CD4-positive, alpha-beta memory T cell (primary cell): ENCODE data around the gene NPTN. TPM values are rescaled to one million over a fixed set of nuclear protein-coding genes. Genes with fewer than 3 reads are reported as not detected.
"Not testable (repeated sequence)": the region's sequence is repeated elsewhere in the genome, so short reads cannot be mapped to it uniquely, and the experiment has no call there.

ENCODE experiments used
- CTCF ChIA-PET: fragments of 350-600 bp; sonication (Branson Sonifier 250); formaldehyde crosslinking; loops from one replicate; lab custom pipeline; 2021; ENCODE audit warnings: inconsistent platforms; ENCODE audit not compliant: partially characterized antibody; lab: Charles Lee
- POLR2A ChIA-PET: fragments of 350-600 bp; sonication (Branson Sonifier 250); formaldehyde crosslinking; loops from one replicate; lab custom pipeline; 2021; ENCODE audit not compliant: partially characterized antibody; lab: Charles Lee
- DNase-seq, 5 donors: peaks; one replicate each; pipeline versions ENCODE4 v3.0.0 to v3.0.0-alpha.2; 2020 to 2022; ENCODE audit warnings: mixed read lengths in 1 of 5
- H3K27ac ChIP-seq: one replicate; pipeline ENCODE4 v1.7.0; 2013; ENCODE audit warnings: low read depth, low read length
- H3K27me3 ChIP-seq: 2 replicates; pipeline ENCODE4 v1.7.0; 2013; ENCODE audit warnings: mild to moderate bottlenecking, low read length, moderate library complexity; ENCODE audit not compliant: insufficient read depth
- H3K36me3 ChIP-seq: 2 replicates; pipeline ENCODE4 v1.7.0; 2013; ENCODE audit warnings: mild to moderate bottlenecking, low read length, moderate library complexity; ENCODE audit not compliant: insufficient read depth
- H3K4me1 ChIP-seq: 2 replicates; pipeline ENCODE4 v1.7.0; 2013; ENCODE audit warnings: mild to moderate bottlenecking, low read length, moderate library complexity; ENCODE audit not compliant: insufficient read depth
- H3K4me3 ChIP-seq, 2 donors: one replicate each; pipeline ENCODE4 v1.7.0; 2013; ENCODE audit warnings: low read length in 2 of 2, mild to moderate bottlenecking in 1 of 2
- H3K9me3 ChIP-seq, 2 donors: one replicate each; pipeline ENCODE4 v1.7.0; 2013; ENCODE audit warnings: low read length in 2 of 2, control low read depth in 1 of 2; ENCODE audit not compliant: control insufficient read depth in 1 of 2
- H3K27ac Mint-ChIP-seq, 7 donors: one replicate each; pipeline ENCODE4 v1.8.0; 2020 to 2021; ENCODE audit warnings: mixed read lengths in 7 of 7, mild to moderate bottlenecking in 6 of 7, inconsistent platforms in 3 of 7, moderate library complexity in 3 of 7
- H3K27me3 Mint-ChIP-seq, 2 donors: one replicate each; pipeline ENCODE4 v1.8.0; 2020 to 2021; ENCODE audit warnings: mixed read lengths in 2 of 2
- H3K36me3 Mint-ChIP-seq, 2 donors: one replicate each; pipeline ENCODE4 v1.8.0; 2020 to 2021; ENCODE audit warnings: mixed read lengths in 2 of 2, inconsistent platforms in 1 of 2, mild to moderate bottlenecking in 1 of 2
- H3K4me1 Mint-ChIP-seq, 4 donors: one replicate each; pipeline ENCODE4 v1.8.0; 2020 to 2021; ENCODE audit warnings: mixed read lengths in 4 of 4, mild to moderate bottlenecking in 1 of 4
- H3K4me3 Mint-ChIP-seq, 8 donors: one replicate each; pipeline ENCODE4 v1.8.0; 2020 to 2021; ENCODE audit warnings: mixed read lengths in 8 of 8, mild to moderate bottlenecking in 7 of 8, moderate library complexity in 6 of 8, inconsistent platforms in 3 of 8
- H3K9me3 Mint-ChIP-seq, 8 donors: one replicate each; pipeline ENCODE4 v1.8.0; 2020 to 2021; ENCODE audit warnings: mixed read lengths in 8 of 8, mild to moderate bottlenecking in 5 of 8, inconsistent platforms in 3 of 8, moderate library complexity in 1 of 8
- intact Hi-C: fragments of 100-400 bp; cut with micrococcal nuclease; formaldehyde crosslinking; loops from one replicate; pipeline ENCODE4 v1.15.1; 2023
- polyA plus RNA-seq, 2 donors: library from polyadenylated mRNA; unstranded; fragments of 300-500 nt; fragmentation: Illumina TruSeq; gene quantifications; one replicate each; pipeline ENCODE4 v1.2.3, GENCODE V29; 2021
- total RNA-seq, 2 experiments: library from RNA; stranded (reverse); gene quantifications; one replicate each; pipeline ENCODE4 v1.2.3, GENCODE V29; 2021

Gene NPTN
- total and polyA plus RNA-seq, 4 experiments from 2014 or later, result 33.5 to 39.8 (median 36.5) TPM

DNA sequence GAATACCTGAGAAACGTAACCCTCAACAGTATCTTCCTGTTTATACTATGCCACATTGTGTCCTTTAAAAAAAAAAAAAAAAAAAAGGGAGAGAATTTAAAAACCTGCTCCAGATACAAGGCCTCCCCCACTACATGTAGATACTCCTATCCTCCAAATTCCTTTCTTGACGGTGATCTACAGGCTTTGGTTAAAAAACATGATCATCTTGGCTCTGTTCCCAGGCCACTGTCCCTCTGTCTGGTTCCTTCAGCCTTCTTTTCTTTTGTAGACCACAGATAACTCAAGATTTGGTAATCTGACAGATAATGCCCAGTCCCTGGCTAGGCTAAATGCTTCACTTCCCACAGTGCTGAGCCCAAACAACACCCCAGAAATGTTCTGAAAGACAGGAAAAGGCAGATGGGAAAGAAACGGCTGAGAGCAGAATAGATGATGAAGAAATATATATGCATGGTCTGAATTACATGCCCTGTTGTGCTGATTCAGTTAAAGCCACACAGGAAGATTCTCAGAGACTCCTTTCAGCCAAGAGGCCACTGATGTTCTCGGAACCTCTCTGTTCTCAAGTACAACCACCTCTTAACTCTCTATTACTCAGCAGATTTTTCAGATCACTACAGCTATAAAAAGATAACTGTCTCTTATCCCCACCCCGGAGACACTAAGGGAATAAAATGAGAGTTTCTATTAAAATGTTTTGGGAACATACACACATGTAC is 48.3 kb downstream of the NPTN start:
- intact Hi-C loops, result no loop called here
- Histone ChIP-seq H3K4me3 (no peak overlapping the region), H3K9me3 (no peaks in the 10 kb centered on the region), H3K4me1 (no peaks in the 10 kb centered on the region), H3K27ac (no peak overlapping the region), H3K27me3 (no peaks in the 10 kb centered on the region), H3K36me3 (peaks cover 55% of the 10 kb centered on the region)
- H3K27me3 Mint-ChIP-seq, result no peaks in the 10 kb centered on the region
- H3K4me3 Mint-ChIP-seq, result no peak overlapping the region
- DNase-seq, result no peak
- peaks cover 71 to 88% of the 10 kb centered on the region in 2 donors for H3K36me3 Mint-ChIP-seq
- no peaks in the 10 kb centered on the region for H3K9me3 Mint-ChIP-seq
- ChIA-PET CTCF (interaction anchor here (1.5 kb wide), 1 partner anchor 51 kb away, joined by 5 read pairs; no protein-coding TSS in a partner anchor), POLR2A (no interaction called here)
- peaks cover 0 to 5% (median 0%) of the 10 kb centered on the region in 4 donors for H3K4me1 Mint-ChIP-seq
- H3K27ac Mint-ChIP-seq, result no peak overlapping the region

DNA sequence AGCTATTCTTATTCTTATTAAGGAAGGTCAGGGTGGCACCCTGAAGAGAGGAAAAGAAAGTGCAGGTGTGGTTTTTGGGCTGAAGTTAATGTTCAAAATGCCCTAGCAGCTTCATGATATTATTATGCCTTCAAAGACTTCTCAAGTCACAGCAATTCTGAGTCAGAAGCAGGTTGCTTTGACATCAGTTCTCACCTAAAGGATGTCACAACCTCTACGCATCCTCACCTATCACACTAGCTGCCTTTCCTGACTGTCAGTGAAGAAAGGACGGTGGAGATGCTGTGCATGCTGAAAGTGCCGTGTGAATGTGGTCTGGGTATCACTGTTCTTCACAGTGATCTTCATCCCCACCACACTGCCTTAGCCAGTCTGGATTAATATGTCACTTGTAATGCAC is 49.6 kb downstream of the NPTN start:
- POLR2A ChIA-PET, result no interaction called here
- no peaks in the 10 kb centered on the region for H3K9me3 Mint-ChIP-seq
- Histone ChIP-seq H3K4me1 (no peaks in the 10 kb centered on the region), H3K27me3 (no peaks in the 10 kb centered on the region), H3K36me3 (peaks cover 48% of the 10 kb centered on the region), H3K9me3 (no peaks in the 10 kb centered on the region), H3K4me3 (no peak overlapping the region), H3K27ac (no peak overlapping the region)
- H3K27ac Mint-ChIP-seq, result peak overlapping the region in 1 of 7 donors; percentile 52
- intact Hi-C loops, result no loop called here
- peaks cover 0 to 5% (median 0%) of the 10 kb centered on the region in 4 donors for H3K4me1 Mint-ChIP-seq
- DNase-seq, result no peak
- CTCF ChIA-PET, result no interaction called here
- peaks cover 64 to 77% of the 10 kb centered on the region in 2 donors for H3K36me3 Mint-ChIP-seq
- H3K4me3 Mint-ChIP-seq, result no peak overlapping the region
- H3K27me3 Mint-ChIP-seq, result no peaks in the 10 kb centered on the region

DNA sequence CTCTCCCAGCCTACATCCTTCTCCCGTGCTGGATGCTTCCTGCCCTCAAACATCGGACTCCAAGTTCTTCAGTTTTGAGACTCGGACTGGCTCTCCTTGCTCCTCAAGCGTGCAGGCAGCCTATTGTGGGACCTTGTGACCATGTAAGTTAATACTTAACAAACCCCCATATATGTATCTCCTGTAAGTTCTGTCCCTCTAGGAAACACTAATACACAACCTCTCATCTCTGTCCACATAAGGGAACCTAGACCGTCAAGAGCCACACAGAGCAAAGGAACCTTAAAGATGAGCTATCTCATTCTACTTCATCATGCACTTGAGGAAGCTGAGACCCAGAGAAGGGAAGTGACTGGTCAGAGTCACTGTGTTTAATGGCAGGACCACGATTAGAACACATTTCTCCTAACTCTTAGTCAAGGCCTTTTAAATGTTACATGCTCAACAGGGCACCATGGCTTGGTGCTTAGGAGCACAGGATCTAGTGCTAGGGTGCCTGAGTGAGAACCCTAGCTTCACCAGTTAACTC is 50.3 kb downstream of the NPTN start:
- intact Hi-C loops, result no loop called here
- no peak overlapping the region for H3K27ac ChIP-seq
- no peak overlapping the region for H3K27ac Mint-ChIP-seq

DNA sequence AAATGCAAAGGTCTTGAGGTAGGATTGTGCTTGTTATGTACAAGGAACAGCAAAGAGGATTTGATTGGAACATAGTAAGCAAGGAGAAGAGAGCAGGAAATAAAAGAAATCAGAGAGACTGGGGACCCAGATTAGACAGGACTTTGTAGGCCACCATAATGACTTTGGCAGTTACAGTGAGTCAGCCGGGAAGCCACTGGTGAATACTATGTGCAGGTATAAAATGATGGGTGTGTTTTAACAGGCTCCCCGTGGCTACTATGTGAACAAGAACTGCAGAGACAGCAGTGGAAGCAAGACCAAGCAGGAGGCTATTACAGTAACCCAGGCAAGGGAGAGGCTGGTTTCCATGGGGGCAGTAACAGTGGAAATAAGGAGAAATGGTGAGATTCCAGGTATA is 55.2 kb downstream of the NPTN start:
- Mint-ChIP-seq H3K9me3 (no peaks in the 10 kb centered on the region), H3K27ac (peak overlapping the region in 2 of 7 donors; percentile 59 to 72), H3K27me3 (no peaks in the 10 kb centered on the region), H3K36me3 (peaks cover 39 to 61% of the 10 kb centered on the region in 2 donors), H3K4me3 (no peak overlapping the region), H3K4me1 (peaks cover 0 to 5% (median 2%) of the 10 kb centered on the region in 4 donors)
- CTCF ChIA-PET, result no interaction called here
- H3K36me3 ChIP-seq, result peaks cover 16% of the 10 kb centered on the region
- no peak overlapping the region for H3K27ac ChIP-seq
- H3K27me3 ChIP-seq, result no peaks in the 10 kb centered on the region
- no peak overlapping the region for H3K4me3 ChIP-seq
- no peak for DNase-seq
- no peaks in the 10 kb centered on the region for H3K9me3 ChIP-seq
- intact Hi-C loops, result no loop called here
- POLR2A ChIA-PET, result no interaction called here
- H3K4me1 ChIP-seq, result no peaks in the 10 kb centered on the region

More for the DNA sequence above, 50.3 kb downstream of the NPTN start:
- H3K27me3 ChIP-seq, result no peaks in the 10 kb centered on the region
- H3K4me3 ChIP-seq, result no peak overlapping the region
- Mint-ChIP-seq H3K27me3 (no peaks in the 10 kb centered on the region), H3K36me3 (peaks cover 68 to 78% of the 10 kb centered on the region in 2 donors), H3K4me1 (peaks cover 0 to 5% (median 2%) of the 10 kb centered on the region in 4 donors), H3K4me3 (no peak overlapping the region), H3K9me3 (no peaks in the 10 kb centered on the region)
- POLR2A ChIA-PET, result no interaction called here
- H3K9me3 ChIP-seq, result no peaks in the 10 kb centered on the region
- H3K4me1 ChIP-seq, result no peaks in the 10 kb centered on the region
- CTCF ChIA-PET, result no interaction called here
- no peak for DNase-seq
- peaks cover 44% of the 10 kb centered on the region for H3K36me3 ChIP-seq

DNA sequence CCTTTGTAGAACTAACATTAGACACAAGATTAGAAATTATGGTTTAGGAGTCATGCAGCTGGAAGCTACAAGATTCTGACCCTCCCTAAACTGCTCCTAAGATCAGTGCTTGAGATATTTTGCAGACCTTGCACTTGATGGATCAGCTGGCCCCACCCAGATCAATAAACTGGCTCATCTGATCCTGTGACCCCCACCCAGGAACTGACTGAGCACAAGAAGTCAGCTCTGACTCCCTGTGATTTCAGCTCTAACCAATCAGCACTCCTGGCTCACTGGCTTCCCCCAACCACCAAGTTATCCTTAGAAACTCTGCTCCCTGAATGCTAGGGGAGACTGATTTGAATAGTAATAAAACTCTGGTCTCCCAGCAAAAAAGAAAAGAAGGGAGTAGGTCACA is 55.6 kb downstream of the NPTN start:
- H3K27ac Mint-ChIP-seq, result peak overlapping the region in 1 of 7 donors; percentile 59
- H3K4me3 Mint-ChIP-seq, H3K27ac ChIP-seq, H3K27me3 ChIP-seq, POLR2A ChIA-PET, H3K4me1 Mint-ChIP-seq, H3K4me1 ChIP-seq, H3K9me3 Mint-ChIP-seq, H3K4me3 ChIP-seq, H3K27me3 Mint-ChIP-seq, intact Hi-C loops, CTCF ChIA-PET, H3K9me3 ChIP-seq, DNase-seq: not testable (repeated sequence)
- peaks cover 35 to 62% of the 10 kb centered on the region in 2 donors for H3K36me3 Mint-ChIP-seq
- peaks cover 18% of the 10 kb centered on the region for H3K36me3 ChIP-seq

DNA sequence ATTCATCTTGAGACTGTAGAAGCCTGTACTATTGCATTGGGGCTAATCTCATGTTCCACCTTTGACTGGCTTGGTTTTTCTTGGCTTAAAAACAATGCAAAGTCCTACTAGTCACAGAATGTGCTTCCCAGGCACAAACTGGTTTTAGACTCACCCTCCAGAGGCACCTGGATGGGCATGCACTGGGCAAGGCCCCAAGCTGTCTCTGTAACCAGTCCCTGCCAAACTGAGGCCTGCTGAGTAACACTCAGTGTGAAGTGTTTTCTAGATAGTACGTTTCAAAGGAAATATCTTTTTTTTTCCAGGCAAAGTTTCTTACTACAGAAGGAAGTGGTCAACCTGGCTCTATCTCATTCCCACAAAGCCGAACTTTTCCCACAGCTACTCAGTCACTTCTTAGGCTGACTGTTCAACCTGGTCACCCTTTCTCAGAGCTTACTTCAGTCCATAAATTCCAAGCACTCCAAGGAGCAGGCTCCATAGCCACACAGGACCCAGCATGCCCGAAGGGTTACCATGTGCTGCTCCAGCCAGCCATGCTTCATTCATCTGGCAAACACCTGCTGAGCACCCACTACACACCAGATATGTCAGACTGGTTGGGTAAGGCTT is 57.4 kb downstream of the NPTN start:
- Histone ChIP-seq H3K4me3 (no peak overlapping the region), H3K9me3 (no peaks in the 10 kb centered on the region), H3K4me1 (no peaks in the 10 kb centered on the region), H3K27ac (no peak overlapping the region), H3K36me3 (peaks cover 22% of the 10 kb centered on the region), H3K27me3 (no peaks in the 10 kb centered on the region)
- Mint-ChIP-seq H3K27ac (peak overlapping the region in 1 of 7 donors; percentile 15), H3K27me3 (no peaks in the 10 kb centered on the region), H3K4me1 (peaks cover 0 to 5% (median under 1%) of the 10 kb centered on the region in 4 donors), H3K36me3 (peaks cover 38 to 56% of the 10 kb centered on the region in 2 donors), H3K9me3 (no peaks in the 10 kb centered on the region), H3K4me3 (no peak overlapping the region)
- intact Hi-C loops, result no loop called here
- POLR2A ChIA-PET, result no interaction called here
- no peak for DNase-seq
- CTCF ChIA-PET, result no interaction called here

DNA sequence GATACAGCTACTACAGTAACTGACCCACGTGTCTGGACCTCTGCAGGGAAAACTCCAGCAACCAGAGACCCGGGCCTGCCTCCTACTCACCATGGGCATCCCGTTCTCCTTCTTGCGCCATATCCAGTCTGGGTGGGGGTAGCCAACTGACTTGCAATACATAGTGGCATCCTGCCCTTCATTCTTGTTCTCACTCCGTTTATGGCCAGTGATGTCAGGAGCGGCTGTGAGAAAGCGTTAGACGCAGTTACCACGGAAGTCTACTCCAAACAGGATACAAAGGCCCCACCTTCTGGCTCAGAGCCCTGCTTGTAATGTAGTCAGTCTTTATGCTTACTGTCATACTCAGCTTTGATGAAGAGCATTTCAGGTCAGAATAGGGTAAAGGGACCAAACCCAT is 59.6 kb downstream of the NPTN start:
- Histone ChIP-seq H3K4me3 (no peak overlapping the region), H3K4me1 (no peaks in the 10 kb centered on the region), H3K27me3 (no peaks in the 10 kb centered on the region), H3K27ac (no peak overlapping the region), H3K9me3 (no peaks in the 10 kb centered on the region), H3K36me3 (peaks cover 37% of the 10 kb centered on the region)
- DNase-seq, result no peak
- POLR2A ChIA-PET, result no interaction called here
- Mint-ChIP-seq H3K4me1 (peaks cover 0 to 5% (median under 1%) of the 10 kb centered on the region in 4 donors), H3K4me3 (no peak overlapping the region), H3K27ac (peak overlapping the region in 1 of 7 donors; percentile 77), H3K9me3 (no peaks in the 10 kb centered on the region), H3K36me3 (peaks cover 49 to 71% of the 10 kb centered on the region in 2 donors), H3K27me3 (no peaks in the 10 kb centered on the region)
- intact Hi-C loops, result no loop called here
- CTCF ChIA-PET, result no interaction called here
